GM21381 (cell line): ENCODE results near the gene C2orf92.

ENCODE experiments used
- ATAC-seq: cut with Tn5 transposase; IDR thresholded peaks from one replicate; pipeline ENCODE4 v1.9.1; 2021; ENCODE audit warnings: mild to moderate bottlenecking, moderate library complexity; ENCODE audit not compliant: unreplicated experiment

The C2orf92 gene

DNA sequence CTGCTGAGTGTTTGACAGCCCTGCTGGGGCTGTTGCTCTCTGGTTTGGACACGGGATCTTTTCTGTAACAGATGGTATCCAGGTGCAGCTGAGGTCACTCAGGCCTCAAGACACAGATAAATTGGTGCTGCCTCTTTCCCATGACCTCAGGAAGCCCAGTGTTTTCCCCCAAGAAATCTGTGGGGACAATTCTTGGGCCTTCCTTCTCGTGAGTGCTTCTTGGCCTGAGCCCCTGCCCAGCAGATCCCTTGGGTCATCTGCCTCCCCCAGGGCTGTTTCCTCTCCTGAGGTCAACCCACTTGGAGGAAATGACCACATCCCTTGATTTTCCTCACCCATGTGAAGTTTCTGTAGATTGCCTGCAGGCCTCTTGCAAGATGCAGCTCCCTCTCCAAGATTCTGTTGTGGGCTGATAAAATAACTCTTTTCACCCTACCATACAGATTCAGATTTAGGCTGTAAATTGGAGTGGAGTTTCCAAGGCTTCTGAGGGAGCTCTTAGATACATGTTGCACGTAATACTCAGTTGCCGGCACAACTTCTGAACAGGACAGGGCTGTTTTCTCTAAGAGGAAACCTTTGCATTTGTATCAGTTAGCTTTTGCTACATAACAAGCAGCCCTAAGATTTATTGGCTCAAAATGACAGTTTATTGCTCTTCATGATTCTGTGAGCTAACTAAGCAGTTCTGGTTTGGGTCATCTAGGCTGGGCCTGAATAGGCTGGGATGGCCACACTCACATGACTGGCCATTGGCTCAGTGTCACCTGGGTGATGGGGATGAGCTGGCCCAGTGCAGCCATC is 57.0 kb downstream of the C2orf92 start:
- ATAC-seq: no peak

DNA sequence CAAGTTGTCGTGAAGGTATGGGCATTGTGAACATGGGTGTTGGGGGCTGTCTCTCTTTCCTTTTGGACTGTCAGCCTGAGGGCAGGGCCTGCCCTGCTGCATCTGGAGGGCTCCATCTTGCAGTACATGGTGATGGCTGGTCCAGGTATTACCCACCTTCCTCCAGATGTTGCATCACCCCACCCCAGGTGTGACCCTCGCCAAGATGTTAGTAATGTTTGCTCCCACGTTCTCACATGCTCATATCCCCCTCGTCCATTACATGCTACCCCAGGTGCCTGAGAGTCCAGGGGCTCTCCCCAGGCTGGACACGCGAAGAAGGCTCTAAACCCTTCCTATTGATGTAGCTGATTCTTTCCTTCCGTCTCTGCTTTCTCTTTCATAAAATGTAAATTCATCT is 57.8 kb downstream of the C2orf92 start:
- no peak for ATAC-seq

DNA sequence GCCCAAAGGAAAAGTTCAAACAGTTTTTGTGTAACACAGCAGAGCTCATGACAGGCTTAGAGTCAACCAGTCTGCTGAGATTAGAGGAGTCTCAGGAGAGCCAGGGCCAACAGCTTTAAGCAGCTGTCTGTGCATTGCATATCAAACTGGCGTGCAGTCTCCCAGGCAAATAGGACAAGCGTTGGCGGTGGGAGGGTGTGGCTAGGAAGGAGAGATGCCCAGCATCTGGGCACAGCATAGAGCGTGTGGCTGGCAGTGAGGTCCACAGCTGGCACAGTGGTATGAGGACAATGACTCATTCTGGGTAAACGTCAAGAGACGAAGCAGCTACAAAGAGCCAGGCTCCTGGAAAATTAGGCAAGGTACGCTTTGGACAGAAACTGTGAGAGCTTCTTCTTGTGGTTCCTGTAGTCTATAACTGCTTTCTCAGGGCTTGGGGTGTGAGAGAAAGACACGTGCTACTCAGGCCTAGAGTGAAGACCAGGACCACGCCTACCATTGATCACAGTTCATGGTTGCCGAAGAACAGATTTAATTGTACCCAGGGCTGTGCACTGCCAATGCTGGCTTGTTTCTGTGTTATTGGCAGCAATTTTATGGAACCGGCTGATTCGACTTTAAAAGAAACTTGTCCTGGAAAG is 58.7 kb downstream of the C2orf92 start:
- no peak for ATAC-seq

DNA sequence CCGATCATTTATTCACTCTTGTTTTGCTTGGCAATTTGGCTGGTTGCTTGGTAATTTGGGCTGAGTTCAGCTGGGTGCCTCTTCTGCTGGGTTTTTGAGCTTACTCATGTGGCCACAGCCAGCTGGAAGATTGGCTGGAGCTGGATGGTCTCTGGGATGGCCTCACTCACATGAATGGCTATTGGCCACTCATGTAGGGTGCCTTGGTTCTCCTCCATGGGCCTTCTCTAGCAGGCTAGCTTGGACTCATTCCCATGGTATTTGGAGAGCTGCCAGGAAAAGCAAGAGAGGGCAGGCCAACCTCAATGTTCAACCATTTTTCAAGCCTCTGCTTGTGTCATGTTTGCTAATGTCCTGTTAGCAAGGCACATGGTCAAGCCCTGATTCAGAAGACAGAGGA is 60.7 kb downstream of the C2orf92 start:
- ATAC-seq: no peak

DNA sequence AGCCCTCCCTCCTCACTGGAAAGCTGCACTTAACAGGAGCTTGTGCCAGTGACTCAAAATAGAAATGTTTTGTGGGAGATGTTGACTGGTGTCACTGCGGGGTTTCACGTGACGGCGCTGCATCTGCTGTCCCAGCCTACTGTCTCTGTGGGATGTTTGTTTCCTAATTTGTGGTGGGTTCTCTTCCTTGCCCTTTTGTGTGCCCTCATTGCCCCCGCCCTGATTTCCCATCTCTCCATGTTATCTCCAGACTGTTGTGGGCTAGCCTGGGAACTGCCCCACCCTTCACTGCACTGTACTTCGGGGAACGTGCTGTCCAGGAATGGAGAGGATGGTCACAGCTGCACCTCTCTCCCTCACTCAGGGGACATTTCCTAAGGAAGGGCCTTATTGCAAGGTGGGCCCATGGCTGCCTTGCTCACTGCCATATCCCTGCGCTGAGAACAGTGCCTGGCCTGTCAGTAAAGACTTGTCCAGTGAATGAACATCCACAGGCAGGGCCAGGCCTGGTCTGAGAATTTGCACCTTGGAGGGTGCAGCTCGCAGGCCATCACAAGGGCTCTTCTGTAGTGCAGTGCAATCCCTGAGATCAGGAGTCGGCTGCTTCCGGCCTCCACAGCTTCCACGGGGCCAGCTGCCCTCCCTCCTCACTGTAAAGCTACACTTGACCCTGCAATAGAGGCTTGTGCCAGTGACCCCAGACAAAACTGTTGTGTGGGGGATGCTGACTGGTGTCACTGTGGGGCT is 61.9 kb downstream of the C2orf92 start:
- no peak for ATAC-seq

DNA sequence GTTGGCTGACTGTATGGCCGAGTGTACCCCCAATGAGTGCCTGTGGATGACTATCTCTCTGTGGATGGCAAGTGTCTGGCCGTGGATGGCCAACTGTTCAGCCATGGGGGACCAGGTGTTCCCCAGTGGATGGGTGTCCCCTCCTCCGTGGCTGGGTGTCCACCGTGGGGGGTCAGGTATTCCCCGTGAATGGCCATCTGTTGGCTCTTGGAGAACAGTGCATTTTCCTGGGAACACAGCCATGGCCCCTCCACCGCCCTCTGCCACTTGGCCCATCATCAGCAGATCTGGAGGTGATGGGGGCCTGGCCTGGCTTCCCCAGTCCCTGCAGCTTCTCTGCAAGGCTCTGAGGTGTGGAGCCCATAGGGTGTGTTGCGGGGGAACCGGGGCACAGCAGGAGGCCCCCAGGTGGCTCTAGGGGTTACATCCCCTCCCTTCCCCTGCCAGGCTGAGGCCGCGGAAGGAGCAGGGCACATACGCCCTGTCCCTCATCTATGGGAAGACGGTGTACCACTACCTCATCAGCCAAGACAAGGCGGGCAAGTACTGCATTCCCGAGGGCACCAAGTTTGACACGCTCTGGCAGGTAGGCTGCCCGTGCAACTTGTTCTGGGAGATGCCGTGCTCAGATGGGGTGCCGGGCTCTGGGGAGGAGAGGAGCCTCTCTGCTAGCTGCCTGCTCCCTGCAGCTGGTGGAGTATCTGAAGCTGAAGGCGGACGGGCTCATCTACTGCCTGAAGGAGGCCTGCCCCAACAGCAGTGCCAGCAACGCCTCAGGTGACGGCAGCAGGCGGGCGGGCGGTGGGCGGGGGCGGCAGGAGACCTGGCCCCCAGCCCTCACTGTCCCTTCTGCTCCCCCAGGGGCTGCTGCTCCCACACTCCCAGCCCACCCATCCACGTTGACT is 63.2 kb downstream of the C2orf92 start:
- ATAC-seq: no peak

DNA sequence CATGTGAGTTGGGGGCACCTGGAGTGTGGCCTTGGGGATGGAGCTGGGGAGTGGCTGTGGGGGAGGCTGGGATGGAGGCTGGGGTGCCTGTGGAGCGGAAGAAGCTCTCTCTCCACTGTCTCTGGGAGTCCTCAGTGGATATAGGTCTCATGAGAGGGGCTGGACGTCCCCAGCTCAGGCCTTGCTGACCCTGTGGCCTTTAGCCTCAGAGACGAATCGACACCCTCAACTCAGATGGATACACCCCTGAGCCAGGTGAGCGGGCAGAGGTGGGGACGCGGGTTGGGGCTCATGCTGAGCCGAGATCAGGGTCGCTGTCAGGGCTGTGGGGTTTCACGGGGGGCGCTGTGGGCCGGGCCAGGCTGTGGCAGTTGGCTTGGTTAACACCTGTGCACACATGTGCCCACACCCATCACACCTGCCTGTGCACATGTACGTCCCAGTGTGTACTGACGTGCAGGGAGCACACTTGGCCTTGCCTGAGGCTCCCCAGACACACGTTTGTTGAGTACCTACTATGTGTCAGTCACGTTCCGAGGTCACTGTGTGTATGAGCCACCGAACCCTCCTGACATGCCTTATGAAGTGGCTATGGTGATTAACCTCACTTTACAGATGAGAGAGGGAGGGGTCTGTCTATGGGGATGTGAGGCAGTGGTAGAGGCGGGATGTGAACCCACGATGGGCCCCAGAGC is 64.0 kb downstream of the C2orf92 start:
- ATAC-seq: no peak

DNA sequence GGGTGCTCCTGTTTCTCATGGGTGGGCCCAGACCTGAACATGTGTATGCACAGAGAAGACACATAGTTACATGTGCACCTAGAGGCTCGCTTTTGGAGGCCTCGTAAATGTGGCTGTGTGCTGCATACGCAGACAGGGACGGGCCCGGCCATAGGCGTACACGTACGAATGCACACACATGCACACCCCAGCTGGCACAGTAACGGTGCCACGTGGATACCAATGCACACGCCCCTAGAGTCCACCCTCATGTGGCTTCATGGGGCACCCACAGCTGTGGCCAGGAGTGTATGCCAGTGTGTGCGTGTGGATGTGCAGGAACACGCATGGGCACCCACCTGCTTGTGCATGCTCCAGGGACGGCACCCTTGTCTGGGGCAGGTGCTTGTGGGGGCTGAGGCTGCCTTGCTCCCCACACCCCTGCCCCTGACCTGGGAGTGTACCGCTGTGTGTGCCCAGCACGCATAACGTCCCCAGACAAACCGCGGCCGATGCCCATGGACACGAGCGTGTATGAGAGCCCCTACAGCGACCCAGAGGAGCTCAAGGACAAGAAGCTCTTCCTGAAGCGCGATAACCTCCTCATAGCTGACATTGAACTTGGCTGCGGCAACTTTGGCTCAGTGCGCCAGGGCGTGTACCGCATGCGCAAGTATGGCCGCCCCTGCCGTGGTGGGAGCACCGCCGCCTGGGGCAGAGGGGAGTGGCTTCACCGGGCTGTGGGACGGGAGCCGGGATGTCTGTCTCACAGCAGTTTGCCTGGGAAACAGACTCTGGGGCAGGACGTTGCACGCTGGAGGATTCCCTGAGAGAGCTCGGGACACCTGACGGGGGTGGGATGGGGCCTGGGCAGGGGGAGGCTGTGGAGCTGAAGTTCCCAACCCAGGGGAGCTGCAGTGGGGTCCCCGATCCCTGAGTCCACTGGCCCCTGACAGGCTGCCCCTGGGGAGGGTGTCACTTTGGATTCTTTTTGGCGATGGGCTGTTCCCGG is 64.8 kb downstream of the C2orf92 start:
- ATAC-seq: no peak

DNA sequence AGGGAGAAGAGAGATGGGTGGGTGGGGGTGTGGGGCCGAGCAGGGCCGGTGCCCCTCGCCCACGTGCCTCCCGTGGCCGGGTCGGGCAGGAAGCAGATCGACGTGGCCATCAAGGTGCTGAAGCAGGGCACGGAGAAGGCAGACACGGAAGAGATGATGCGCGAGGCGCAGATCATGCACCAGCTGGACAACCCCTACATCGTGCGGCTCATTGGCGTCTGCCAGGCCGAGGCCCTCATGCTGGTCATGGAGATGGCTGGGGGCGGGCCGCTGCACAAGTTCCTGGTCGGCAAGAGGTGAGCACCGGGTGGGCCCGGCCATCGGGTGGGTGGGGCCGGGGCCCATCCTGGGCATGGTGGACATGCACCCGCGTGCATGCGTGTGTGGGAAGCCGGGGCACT is 65.6 kb downstream of the C2orf92 start:
- no peak for ATAC-seq

DNA sequence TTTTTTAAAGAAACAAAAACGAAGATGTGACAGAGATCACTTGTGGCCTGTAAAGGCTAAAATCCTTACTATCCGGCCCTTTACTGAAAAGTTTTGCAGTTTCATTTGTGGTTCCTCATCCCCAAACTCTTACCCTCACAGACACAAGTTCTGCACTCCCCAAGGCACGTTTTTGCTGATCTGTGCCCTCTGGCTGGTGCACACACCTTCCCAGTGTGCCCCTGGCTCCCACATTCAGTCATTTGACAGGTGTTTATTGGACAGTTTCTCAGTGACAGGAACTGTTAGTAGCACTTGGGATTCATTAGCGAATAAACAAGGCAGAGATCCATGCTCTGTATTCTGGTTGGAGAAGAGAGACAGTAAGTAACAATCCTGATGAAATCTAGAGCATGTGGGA is 66.7 kb downstream of the C2orf92 start:
- ATAC-seq: no peak

DNA sequence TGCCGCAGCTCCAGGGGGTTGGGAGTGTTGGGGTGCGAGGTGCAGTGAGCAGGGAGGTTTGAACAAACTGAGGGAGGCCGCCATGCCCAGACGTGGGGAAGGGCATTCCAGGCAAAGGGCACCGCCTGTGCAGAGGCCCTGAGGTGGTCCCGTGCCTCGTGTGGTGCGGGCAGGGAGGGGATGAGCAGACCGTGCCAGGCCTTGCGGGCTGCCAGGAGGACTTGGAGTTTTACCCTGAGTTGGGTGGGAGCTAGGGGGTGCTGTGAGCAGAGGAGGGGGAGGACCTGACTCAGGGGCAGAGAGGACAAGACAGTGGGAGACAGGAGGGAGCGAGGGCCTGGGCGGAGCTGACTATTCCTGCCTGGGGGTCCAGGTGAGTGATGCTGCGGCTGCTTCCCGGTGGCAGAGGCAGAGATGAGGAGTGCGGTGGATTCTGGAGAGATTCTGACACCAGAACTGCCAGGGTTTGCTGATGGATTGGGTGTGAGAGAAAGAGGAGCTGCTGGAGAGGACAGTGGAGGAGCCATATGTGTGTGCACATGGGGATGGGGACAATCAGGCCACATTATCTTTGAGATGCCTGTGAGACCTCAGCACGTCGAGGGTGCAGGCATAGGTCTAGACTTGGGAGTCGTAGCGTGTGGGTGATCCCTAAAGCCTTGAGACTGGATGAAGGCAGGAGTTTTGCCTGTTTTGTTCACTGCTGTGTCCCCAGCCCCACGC is 67.3 kb downstream of the C2orf92 start:
- ATAC-seq: no peak

DNA sequence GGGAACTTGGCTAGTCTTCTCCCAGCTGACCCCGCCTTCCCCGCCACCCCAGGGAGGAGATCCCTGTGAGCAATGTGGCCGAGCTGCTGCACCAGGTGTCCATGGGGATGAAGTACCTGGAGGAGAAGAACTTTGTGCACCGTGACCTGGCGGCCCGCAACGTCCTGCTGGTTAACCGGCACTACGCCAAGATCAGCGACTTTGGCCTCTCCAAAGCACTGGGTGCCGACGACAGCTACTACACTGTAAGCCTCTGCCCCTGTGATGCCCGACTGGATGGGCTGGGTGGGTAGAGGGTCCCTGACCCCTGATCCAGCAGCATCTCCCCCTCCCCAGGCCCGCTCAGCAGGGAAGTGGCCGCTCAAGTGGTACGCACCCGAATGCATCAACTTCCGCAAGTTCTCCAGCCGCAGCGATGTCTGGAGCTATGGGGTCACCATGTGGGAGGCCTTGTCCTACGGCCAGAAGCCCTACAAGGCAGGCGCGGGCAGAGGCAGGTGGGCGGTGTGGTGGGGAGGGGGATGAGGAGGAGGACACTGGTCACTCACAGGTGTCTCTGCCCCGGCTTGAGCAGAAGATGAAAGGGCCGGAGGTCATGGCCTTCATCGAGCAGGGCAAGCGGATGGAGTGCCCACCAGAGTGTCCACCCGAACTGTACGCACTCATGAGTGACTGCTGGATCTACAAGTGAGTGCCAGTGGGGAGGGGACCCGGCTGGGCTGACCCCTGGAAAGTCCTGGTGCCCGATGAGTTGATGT is 68.1 kb downstream of the C2orf92 start:
- no peak for ATAC-seq

DNA sequence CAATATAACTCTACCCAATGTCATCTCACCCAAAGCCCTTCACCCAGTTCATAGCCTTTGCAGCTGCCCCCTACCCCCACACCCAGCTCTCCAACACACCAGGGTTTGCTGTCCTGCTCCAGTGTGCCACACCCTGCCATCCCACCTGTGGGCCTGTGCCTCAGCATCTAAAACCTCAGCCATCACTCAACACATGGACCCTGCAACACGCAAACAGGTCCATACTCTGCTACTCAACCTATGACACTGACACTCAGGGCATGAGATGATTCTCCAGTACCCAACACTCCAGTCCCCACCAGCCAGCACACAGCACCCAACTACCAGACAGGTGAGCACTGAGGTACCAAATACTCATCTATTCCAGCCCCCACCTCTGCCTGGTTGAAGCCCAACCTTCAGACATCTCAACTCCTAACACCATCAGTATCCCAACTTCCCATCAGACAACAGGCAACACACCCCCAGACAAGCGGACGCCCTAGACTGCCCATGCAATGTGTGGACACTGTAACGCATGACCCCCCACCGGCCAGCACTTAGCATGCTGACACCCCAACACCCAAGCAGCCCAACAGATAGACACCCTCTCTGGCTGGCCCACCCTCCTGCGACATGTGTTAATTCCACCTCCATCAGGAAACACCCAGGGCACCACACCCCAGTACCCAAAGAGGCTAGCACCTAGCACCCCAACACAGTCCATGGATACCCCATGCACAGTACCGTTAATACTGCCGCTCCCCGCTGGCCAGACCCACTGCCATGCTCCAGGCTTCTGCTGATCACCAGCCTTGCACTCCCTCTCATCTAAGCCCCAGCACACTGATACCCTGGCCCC is 68.9 kb downstream of the C2orf92 start:
- no peak for ATAC-seq

DNA sequence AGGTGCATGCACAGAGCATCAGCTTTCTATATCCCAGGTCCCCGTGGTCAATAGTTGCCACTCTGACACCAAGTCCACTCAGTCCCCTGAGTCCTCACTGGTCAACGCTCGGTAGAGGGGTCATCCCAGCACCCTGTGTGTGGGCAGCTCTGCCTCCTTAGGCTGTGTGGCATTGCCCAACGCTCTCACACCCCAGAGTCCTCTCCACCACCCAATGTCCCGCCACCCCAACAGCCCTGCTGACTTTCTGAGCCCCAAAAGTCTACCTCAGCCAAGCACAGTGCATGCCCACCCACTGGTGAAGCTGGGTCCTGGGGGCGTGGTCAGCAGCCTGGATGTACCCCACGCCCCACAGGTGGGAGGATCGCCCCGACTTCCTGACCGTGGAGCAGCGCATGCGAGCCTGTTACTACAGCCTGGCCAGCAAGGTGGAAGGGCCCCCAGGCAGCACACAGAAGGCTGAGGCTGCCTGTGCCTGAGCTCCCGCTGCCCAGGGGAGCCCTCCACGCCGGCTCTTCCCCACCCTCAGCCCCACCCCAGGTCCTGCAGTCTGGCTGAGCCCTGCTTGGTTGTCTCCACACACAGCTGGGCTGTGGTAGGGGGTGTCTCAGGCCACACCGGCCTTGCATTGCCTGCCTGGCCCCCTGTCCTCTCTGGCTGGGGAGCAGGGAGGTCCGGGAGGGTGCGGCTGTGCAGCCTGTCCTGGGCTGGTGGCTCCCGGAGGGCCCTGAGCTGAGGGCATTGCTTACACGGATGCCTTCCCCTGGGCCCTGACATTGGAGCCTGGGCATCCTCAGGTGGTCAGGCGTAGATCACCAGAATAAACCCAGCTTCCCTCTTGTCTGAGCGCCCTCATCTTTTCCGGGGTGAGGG is 69.7 kb downstream of the C2orf92 start:
- ATAC-seq: no peak

DNA sequence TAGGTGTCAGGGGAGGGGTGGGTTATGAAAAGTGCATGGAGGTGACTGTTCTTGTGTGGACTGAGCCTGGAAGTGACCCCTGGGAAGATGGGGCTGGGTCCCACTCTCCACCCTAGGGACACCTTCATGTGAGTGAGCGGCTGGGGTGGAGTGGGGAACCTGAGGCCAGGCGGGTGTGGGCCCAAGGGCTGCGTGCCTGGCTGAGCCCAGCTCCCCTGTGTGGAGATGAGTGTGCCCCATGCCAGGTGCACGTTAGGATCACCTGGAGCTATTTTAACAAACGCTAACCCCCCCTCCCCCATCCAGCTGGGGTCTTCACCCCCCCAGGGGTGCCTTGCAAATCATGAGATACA is 70.4 kb downstream of the C2orf92 start:
- no peak for ATAC-seq

DNA sequence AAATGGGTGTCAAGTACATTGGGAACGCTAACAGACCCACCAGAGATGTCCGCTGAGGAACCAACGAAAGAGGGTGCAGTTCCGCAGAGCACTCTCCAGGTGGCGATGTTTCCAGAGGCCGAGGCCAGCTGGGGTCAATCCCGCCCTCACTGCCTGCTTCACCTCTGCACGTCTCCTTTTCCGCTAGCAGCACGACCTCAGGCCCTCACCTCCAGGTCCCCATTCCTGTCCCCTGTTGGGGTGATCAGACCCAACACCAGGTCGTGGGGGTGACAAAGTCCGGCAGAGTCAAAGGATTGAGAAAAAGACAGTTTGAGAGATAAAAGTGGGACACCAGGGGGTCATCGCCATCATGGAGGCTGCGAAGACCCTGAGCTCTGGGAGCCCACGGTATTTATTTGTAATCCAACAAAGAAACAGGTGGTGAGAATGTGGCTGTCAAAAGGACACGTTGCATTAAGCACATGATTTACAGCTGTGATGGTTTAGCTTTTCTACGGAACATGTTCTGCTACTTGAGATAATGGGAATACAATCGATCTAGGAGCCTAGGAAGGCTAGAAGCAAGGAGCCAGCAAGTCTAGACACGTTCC is 71.2 kb downstream of the C2orf92 start:
- ATAC-seq: no peak
